ENCODE measurements around the gene VASH1. TPM values are rescaled to one million over a fixed set of nuclear protein-coding genes. Genes with fewer than 3 reads are reported as not detected.

Gene VASH1
- polyA plus RNA-seq, 1 experiment, result 4.0 TPM

GRCh38 chr14:76724651-76725550 is 36.4 kb upstream of the VASH1 start:
- ChIA-PET POLR2A (no interaction called here), CTCF (interaction anchor here (0.6 to 6.0 kb wide), 2 partner anchors 15 to 59 kb away, joined by 3 to 32 read pairs; no protein-coding TSS in a partner anchor)
- H3K27me3 ChIP-seq (ENCODE audit: control insufficient read depth, insufficient read depth, low read length), result peaks cover 3% of the 10 kb centered on the region; the same call in 1 of the 2 replicates
- no peak overlapping the region for H3K4me3 ChIP-seq (ENCODE audit: low read depth, low read length)
- H3K36me3 ChIP-seq (ENCODE audit: control insufficient read depth, insufficient read depth, low read length), result no peaks in the 10 kb centered on the region
- TF ChIP-seq CTCF (IDR thresholded peaks at IDR 0.05; ENCODE audit: insufficient read depth, low read depth, low read length), result no peak
- no peak for DNase-seq (ENCODE audit: low read depth)

- ChIA-PET CTCF (no interaction called here), POLR2A (no interaction called here)
- Histone ChIP-seq H3K36me3 (ENCODE audit: control insufficient read depth, insufficient read depth, low read length) (no peaks in the 10 kb centered on the region), H3K27me3 (ENCODE audit: control insufficient read depth, insufficient read depth, low read length) (peaks cover 3% of the 10 kb centered on the region; the same call in 1 of the 2 replicates), H3K4me3 (ENCODE audit: low read depth, low read length) (no peak overlapping the region)
- DNase-seq (ENCODE audit: low read depth), result no peak
- TF ChIP-seq CTCF (IDR thresholded peaks at IDR 0.05; ENCODE audit: insufficient read depth, low read depth, low read length), result no peak
These were observed 34.7 kb upstream of the VASH1 start for GRCh38 chr14:76726551-76726970.

GRCh38 chr14:76727384-76727783 is 33.9 kb upstream of the VASH1 start:
- CTCF ChIA-PET, result no interaction called here
- Histone ChIP-seq H3K27me3 (ENCODE audit: control insufficient read depth, insufficient read depth, low read length) (peaks cover 3% of the 10 kb centered on the region; the same call in 1 of the 2 replicates), H3K4me3 (ENCODE audit: low read depth, low read length) (no peak overlapping the region), H3K36me3 (ENCODE audit: control insufficient read depth, insufficient read depth, low read length) (no peaks in the 10 kb centered on the region)
- TF ChIP-seq CTCF (IDR thresholded peaks at IDR 0.05; ENCODE audit: insufficient read depth, low read depth, low read length), result no peak
- POLR2A ChIA-PET, result no interaction called here
- DNase-seq (ENCODE audit: low read depth), result no peak

DNA sequence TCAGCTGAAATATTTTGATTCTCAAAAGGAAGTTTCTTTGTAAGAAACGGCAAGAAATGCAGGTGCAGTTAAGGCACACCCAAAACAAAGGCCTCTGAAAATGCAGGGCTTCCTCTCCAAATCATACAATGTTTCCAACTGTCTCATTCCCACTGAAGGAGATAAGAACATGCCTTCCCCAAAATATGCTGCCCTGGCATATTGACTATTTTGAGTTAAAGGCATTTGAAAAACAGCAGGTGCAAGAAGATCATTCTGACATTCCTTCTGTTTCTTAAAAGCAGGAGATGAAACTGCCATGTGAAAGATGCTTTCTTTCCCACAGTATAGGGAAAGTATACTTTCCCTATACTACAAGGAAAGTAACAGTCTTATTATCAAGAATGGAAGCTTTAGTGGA is 33.4 kb upstream of the VASH1 start:
- Histone ChIP-seq H3K36me3 (ENCODE audit: control insufficient read depth, insufficient read depth, low read length) (no peaks in the 10 kb centered on the region), H3K27me3 (ENCODE audit: control insufficient read depth, insufficient read depth, low read length) (peaks cover 3% of the 10 kb centered on the region; the same call in 1 of the 2 replicates), H3K4me3 (ENCODE audit: low read depth, low read length) (no peak overlapping the region)
- POLR2A ChIA-PET, result no interaction called here
- TF ChIP-seq CTCF (IDR thresholded peaks at IDR 0.05; ENCODE audit: insufficient read depth, low read depth, low read length), result no peak
- CTCF ChIA-PET, result no interaction called here
- DNase-seq (ENCODE audit: low read depth), result no peak

DNA sequence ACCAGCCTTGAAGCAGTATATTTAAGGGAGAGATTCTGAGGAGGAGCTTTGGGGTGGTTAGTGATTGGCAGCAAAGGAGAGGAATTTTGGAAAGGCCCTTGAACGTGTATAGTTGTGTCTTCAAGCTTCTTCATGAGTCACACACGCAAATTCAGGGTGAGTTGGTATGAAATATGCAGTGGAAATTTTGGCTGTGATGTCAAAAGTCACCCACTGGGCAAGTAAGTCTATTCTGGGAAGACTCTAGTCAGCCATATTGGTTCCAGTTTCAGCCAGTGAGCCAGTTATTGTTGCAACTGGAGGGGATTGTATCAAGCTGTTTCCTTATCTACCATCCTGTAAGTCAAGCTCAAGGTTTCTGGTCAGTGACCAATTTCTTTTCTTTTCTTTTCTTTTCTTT is 32.0 kb upstream of the VASH1 start:
- CTCF ChIA-PET, result interaction anchor here (1.2 kb wide), 2 partner anchors 19 to 55 kb away, joined by 4 read pairs; no protein-coding TSS in a partner anchor
- POLR2A ChIA-PET, result no interaction called here
- no peaks in the 10 kb centered on the region for H3K36me3 ChIP-seq (ENCODE audit: control insufficient read depth, insufficient read depth, low read length)
- no peak for TF ChIP-seq CTCF (IDR thresholded peaks at IDR 0.05; ENCODE audit: insufficient read depth, low read depth, low read length)
- H3K27me3 ChIP-seq (ENCODE audit: control insufficient read depth, insufficient read depth, low read length), result peaks cover 2% of the 10 kb centered on the region; the same call in 1 of the 2 replicates
- H3K4me3 ChIP-seq (ENCODE audit: low read depth, low read length), result no peak overlapping the region
- no peak for DNase-seq (ENCODE audit: low read depth)
